Gastrocnemius medialis (tissue), 4 donors: ENCODE measurements around the gene COL4A1. TPM values are rescaled to one million over a fixed set of nuclear protein-coding genes. Genes with fewer than 3 reads are reported as not detected.

Experiments used
- ATAC-seq, 2 donors: fragments of 150-250 bp; one replicate each; pipeline ENCODE4 v1.9.1; 2016
- DNase-seq, 2 donors: peaks; one replicate each; pipeline ENCODE4 v3.0.0-alpha.2; 2019
- H3K27ac ChIP-seq, 4 donors: fragments of 200-600 bp; sonication (generic); 1 replicate in 1 of 4; 2 replicates in 3 of 4; pipeline ENCODE4 v1.5.1; 2016 to 2018; ENCODE audit warnings: mild to moderate bottlenecking in 2 of 4, moderate library complexity in 1 of 4
- H3K27me3 ChIP-seq, 3 donors: fragments of 200-600 bp; sonication (generic) in 2 of 3; 1 replicate in 1 of 3; 2 replicates in 2 of 3; pipeline versions ENCODE4 v1.5.1 to v1.6.0; 2016 to 2019; ENCODE audit warnings: mild to moderate bottlenecking in 1 of 3, moderate library complexity in 1 of 3
- H3K36me3 ChIP-seq, 2 donors: fragments of 200-600 bp; sonication (generic) in 1 of 2; one replicate each; pipeline ENCODE4 v1.5.1; 2017 to 2018
- H3K4me1 ChIP-seq, 2 donors: fragments of 200-600 bp; sonication (generic) in 1 of 2; one replicate each; pipeline ENCODE4 v1.5.1; 2016 to 2017; ENCODE audit warnings: mild to moderate bottlenecking in 2 of 2
- H3K4me3 ChIP-seq, 4 donors: fragments of 200-600 bp; sonication (generic) in 3 of 4; 1 replicate in 1 of 4; 2 replicates in 3 of 4; pipeline ENCODE4 v1.5.1; 2016 to 2019; ENCODE audit warnings: mild to moderate bottlenecking in 2 of 4
- H3K9me3 ChIP-seq, 3 donors: fragments of 200-600 bp; sonication (generic) in 2 of 3; 1 replicate in 1 of 3; 2 replicates in 2 of 3; pipeline ENCODE4 v1.5.1; 2016 to 2019
- CTCF ChIP-seq, 5 experiments: fragments of 450-650 bp in 3 of 5; fragments of 200-600 bp in 2 of 5; sonication (generic) in 2 of 5; IDR thresholded peaks in 4 of 5; conservative IDR thresholded peaks in 1 of 5; 1 replicate in 4 of 5; 2 replicates in 1 of 5; pipeline ENCODE4 v1.5.1; 2016 to 2019; ENCODE audit warnings: antibody characterized with exemption in 5 of 5, mild to moderate bottlenecking in 3 of 5, moderate library complexity in 3 of 5
- POLR2A ChIP-seq, 2 donors: fragments of 450-650 bp; IDR thresholded peaks; one replicate each; pipeline ENCODE4 v1.6.1; 2017; ENCODE audit warnings: antibody characterized with exemption in 2 of 2, mild to moderate bottlenecking in 2 of 2, moderate library complexity in 2 of 2
- in situ Hi-C, 4 donors: fragments of 200-750 bp; cut with MboI; loops; one replicate each; pipeline versions ENCODE4 v1.15.0 to v1.8.0; 2017; ENCODE audit warnings: low sequenced_read_pairs in 4 of 4
- intact Hi-C: fragments of 100-400 bp; cut with DNase I; formaldehyde crosslinking; loops from one replicate; pipeline ENCODE4 v1.15.1; 2023; ENCODE audit warnings: low total_unique reads
- total RNA-seq, 4 donors: library from RNA; depleted of rRNA; stranded (reverse); fragments of >200 nt; gene quantifications; one replicate each; pipeline versions ENCODE4 v1.1.0 to v1.2.3, GENCODE V29; 2016

The COL4A1 gene
- total RNA-seq, 4 donors from 2014 or later, result 60.5 to 127 (median 120) TPM

- no peak for TF ChIP-seq CTCF (IDR thresholded peaks at IDR 0.05 in 4 of 5, conservative IDR thresholded peaks at IDR 0.05 in 1 of 5)
- no peak for TF ChIP-seq POLR2A (IDR thresholded peaks at IDR 0.05)
- H3K27ac ChIP-seq, result no peak overlapping the region
- ATAC-seq (no peak), DNase-seq (no peak)
- no peaks in the 10 kb centered on the region for H3K9me3 ChIP-seq
- H3K4me3 ChIP-seq, result no peak overlapping the region
- intact Hi-C loops (loop anchor here (10.0 kb wide), 1 partner anchor 50 kb away; no protein-coding TSS in a partner anchor), in situ Hi-C loops (no loop called here)
- peaks cover 16 to 39% of the 10 kb centered on the region in 2 donors for H3K4me1 ChIP-seq
- no peaks in the 10 kb centered on the region for H3K27me3 ChIP-seq
- H3K36me3 ChIP-seq, result no peaks in the 10 kb centered on the region
Measured at GRCh38 chr13:110345266-110345665, 38.3 kb upstream of the COL4A1 start.

DNA sequence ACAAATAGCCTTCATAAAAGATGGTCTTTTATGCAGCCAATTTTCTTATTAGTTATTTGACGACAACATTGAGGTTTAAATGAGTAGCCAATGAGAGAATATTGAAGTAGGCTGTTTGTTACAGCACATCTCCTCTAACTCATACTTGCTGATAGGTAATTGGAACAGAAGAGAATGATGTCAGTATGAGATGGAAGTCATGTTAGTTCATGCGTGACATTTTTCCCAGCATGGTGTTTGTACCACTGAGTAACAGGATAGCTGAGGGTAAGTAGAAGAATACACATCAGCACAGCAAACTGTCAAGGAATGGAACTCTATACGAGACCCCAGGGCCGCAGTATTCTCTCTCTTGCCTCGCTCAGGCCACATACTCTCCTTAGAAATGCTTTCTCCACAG is 37.4 kb upstream of the COL4A1 start:
- no peaks in the 10 kb centered on the region for H3K27me3 ChIP-seq
- ATAC-seq, result no peak
- DNase-seq, result no peak
- no peak overlapping the region for H3K27ac ChIP-seq
- no peak overlapping the region for H3K4me3 ChIP-seq
- intact Hi-C loops, result loop anchor here (10.0 kb wide), 1 partner anchor 50 kb away; no protein-coding TSS in a partner anchor
- in situ Hi-C loops, result no loop called here
- no peaks in the 10 kb centered on the region for H3K36me3 ChIP-seq
- TF ChIP-seq CTCF (IDR thresholded peaks at IDR 0.05 in 4 of 5, conservative IDR thresholded peaks at IDR 0.05 in 1 of 5), result no peak
- peaks cover 11 to 40% of the 10 kb centered on the region in 2 donors for H3K4me1 ChIP-seq
- H3K9me3 ChIP-seq, result no peaks in the 10 kb centered on the region

- DNase-seq, result no peak
- TF ChIP-seq POLR2A (IDR thresholded peaks at IDR 0.05) (no peak), CTCF (IDR thresholded peaks at IDR 0.05 in 4 of 5, conservative IDR thresholded peaks at IDR 0.05 in 1 of 5) (no peak)
- in situ Hi-C loops, result no loop called here
Measured at GRCh38 chr13:110343241-110343865, 36.4 kb upstream of the COL4A1 start.

GRCh38 chr13:110342474-110342873 is 35.5 kb upstream of the COL4A1 start:
- in situ Hi-C loops, result no loop called here

More at GRCh38 chr13:110343241-110343865, 36.4 kb upstream of the COL4A1 start:
- ATAC-seq, result no peak
- H3K27ac ChIP-seq, result peak overlapping the region in 1 of 4 donors; percentile 16
- intact Hi-C loops, result loop anchor here (10.0 kb wide), 1 partner anchor 51 kb away; no protein-coding TSS in a partner anchor
- peaks cover 9 to 36% of the 10 kb centered on the region in 2 donors for H3K4me1 ChIP-seq
- no peaks in the 10 kb centered on the region for H3K27me3 ChIP-seq
- no peaks in the 10 kb centered on the region for H3K9me3 ChIP-seq
- H3K4me3 ChIP-seq, result no peak overlapping the region
- no peaks in the 10 kb centered on the region for H3K36me3 ChIP-seq

More at GRCh38 chr13:110342474-110342873, 35.5 kb upstream of the COL4A1 start:
- H3K9me3 ChIP-seq, result no peaks in the 10 kb centered on the region
- peak overlapping the region; percentile 70 to 78 (median 76) for H3K27ac ChIP-seq
- DNase-seq (no peak), ATAC-seq (no peak)
- no peak overlapping the region for H3K4me3 ChIP-seq
- intact Hi-C loops, result loop anchor here (10.0 kb wide), 1 partner anchor 52 kb away; no protein-coding TSS in a partner anchor
- H3K4me1 ChIP-seq, result peaks cover 12 to 37% of the 10 kb centered on the region in 2 donors
- no peak for TF ChIP-seq POLR2A (IDR thresholded peaks at IDR 0.05)
- TF ChIP-seq CTCF (IDR thresholded peaks at IDR 0.05 in 4 of 5, conservative IDR thresholded peaks at IDR 0.05 in 1 of 5), result no peak
- no peaks in the 10 kb centered on the region for H3K27me3 ChIP-seq
- H3K36me3 ChIP-seq, result no peaks in the 10 kb centered on the region
